Tibial nerve (tissue), 3 donors: ENCODE measurements around the gene AFF3.

Source experiments
- POLR2A ChIP-seq, 2 donors: fragments of 450-650 bp; IDR thresholded peaks; one replicate each; pipeline ENCODE4 v1.6.1; 2017; ENCODE audit warnings: antibody characterized with exemption in 2 of 2, mild to moderate bottlenecking in 2 of 2, moderate library complexity in 2 of 2
- TF ChIP-seq, protein P1 (sequence below), 5 experiments: fragments of 200-600 bp in 3 of 5; fragments of 450-650 bp in 2 of 5; sonication (generic) in 3 of 5; IDR thresholded peaks; one replicate each; pipeline ENCODE4 v1.5.1; 2016 to 2019; ENCODE audit warnings: antibody characterized with exemption in 5 of 5, mild to moderate bottlenecking in 3 of 5, moderate library complexity in 2 of 5

- TF ChIP-seq, protein P1, sequence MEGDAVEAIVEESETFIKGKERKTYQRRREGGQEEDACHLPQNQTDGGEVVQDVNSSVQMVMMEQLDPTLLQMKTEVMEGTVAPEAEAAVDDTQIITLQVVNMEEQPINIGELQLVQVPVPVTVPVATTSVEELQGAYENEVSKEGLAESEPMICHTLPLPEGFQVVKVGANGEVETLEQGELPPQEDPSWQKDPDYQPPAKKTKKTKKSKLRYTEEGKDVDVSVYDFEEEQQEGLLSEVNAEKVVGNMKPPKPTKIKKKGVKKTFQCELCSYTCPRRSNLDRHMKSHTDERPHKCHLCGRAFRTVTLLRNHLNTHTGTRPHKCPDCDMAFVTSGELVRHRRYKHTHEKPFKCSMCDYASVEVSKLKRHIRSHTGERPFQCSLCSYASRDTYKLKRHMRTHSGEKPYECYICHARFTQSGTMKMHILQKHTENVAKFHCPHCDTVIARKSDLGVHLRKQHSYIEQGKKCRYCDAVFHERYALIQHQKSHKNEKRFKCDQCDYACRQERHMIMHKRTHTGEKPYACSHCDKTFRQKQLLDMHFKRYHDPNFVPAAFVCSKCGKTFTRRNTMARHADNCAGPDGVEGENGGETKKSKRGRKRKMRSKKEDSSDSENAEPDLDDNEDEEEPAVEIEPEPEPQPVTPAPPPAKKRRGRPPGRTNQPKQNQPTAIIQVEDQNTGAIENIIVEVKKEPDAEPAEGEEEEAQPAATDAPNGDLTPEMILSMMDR (IDR thresholded peaks at IDR 0.05), result no peak
- no peak for TF ChIP-seq POLR2A (IDR thresholded peaks at IDR 0.05)
Measured at GRCh38 chr2:100018341-100019193, 123.8 kb downstream of the AFF3 start.
